GM19438 (cell line): ENCODE results near the gene EHD1.
A peak's percentile ranks its signal among the peaks of the same experiment; 100 is the strongest.

ENCODE experiments used
- ATAC-seq: cut with Tn5 transposase; IDR thresholded peaks from one replicate; pipeline ENCODE4 v1.9.1; 2021; ENCODE audit warnings: low read depth; ENCODE audit not compliant: unreplicated experiment

EHD1 gene

GRCh38 chr11:64875369-64876228, 2.8 kb downstream of the EHD1 start:
- no peak for ATAC-seq

- no peak for ATAC-seq
These were observed 3.8 kb downstream of the EHD1 start for GRCh38 chr11:64874308-64875240.

- ATAC-seq: no peak
These were observed 5.5 kb downstream of the EHD1 start for GRCh38 chr11:64872790-64873488.

- no peak for ATAC-seq
These were observed 6.9 kb downstream of the EHD1 start for GRCh38 chr11:64871492-64871891.

GRCh38 chr11:64870893-64871466, 7.4 kb downstream of the EHD1 start:
- no peak for ATAC-seq

GRCh38 chr11:64870176-64870892, 8.1 kb downstream of the EHD1 start:
- no peak for ATAC-seq

- no peak for ATAC-seq
These were observed 8.7 kb downstream of the EHD1 start for GRCh38 chr11:64869571-64870175.

- no peak for ATAC-seq
These were observed 9.4 kb downstream of the EHD1 start for GRCh38 chr11:64868904-64869570.

- no peak for ATAC-seq
These were observed 10.5 kb downstream of the EHD1 start for GRCh38 chr11:64867748-64868462.

- no peak for ATAC-seq
These were observed 12.3 kb downstream of the EHD1 start for GRCh38 chr11:64866173-64866491.

GRCh38 chr11:64865286-64866172, 12.9 kb downstream of the EHD1 start:
- peak; percentile 23 for ATAC-seq

- peak; percentile 39 for ATAC-seq
These were observed 13.7 kb downstream of the EHD1 start for GRCh38 chr11:64864473-64865285.

GRCh38 chr11:64864135-64864472, 14.3 kb downstream of the EHD1 start:
- no peak for ATAC-seq

GRCh38 chr11:64863391-64864060, 14.9 kb downstream of the EHD1 start:
- no peak for ATAC-seq

- ATAC-seq: no peak
These were observed 15.4 kb downstream of the EHD1 start for GRCh38 chr11:64862987-64863390.
